CD4-positive, alpha-beta T cell treated with Interleukin-15 for 1 hour (primary cell): Measurements from ENCODE around the gene TBCE.
"Not testable (repeated sequence)": the region's sequence is repeated elsewhere in the genome, so short reads cannot be mapped to it uniquely, and the experiment has no call there.

Source experiments
- DNase-seq: peaks from one replicate; pipeline ENCODE4 v3.0.0-alpha.2; 2020

TBCE gene

GRCh38 chr1:235351898-235352297 is 15.3 kb upstream of the TBCE start:
- DNase-seq, result no peak

GRCh38 chr1:235357485-235358373 is 9.5 kb upstream of the TBCE start:
- DNase-seq, result no peak

- no peak for DNase-seq
Observed at GRCh38 chr1:235358899-235359298, 8.3 kb upstream of the TBCE start.

- not testable (repeated sequence) for DNase-seq
Observed at GRCh38 chr1:235364189-235364588, 3.0 kb upstream of the TBCE start.

GRCh38 chr1:235366286-235366685 is 941 bp upstream of the TBCE start:
- DNase-seq, result no peak

- DNase-seq, result no peak
Observed at GRCh38 chr1:235368428-235368827, 1.2 kb downstream of the TBCE start.

GRCh38 chr1:235369802-235370201 is 2.6 kb downstream of the TBCE start:
- DNase-seq, result no peak

- no peak for DNase-seq
Observed at GRCh38 chr1:235375919-235376605, 8.8 kb downstream of the TBCE start.

GRCh38 chr1:235378134-235378735 is 11.0 kb downstream of the TBCE start:
- DNase-seq, result not testable (repeated sequence)

- DNase-seq, result not testable (repeated sequence)
Observed at GRCh38 chr1:235381955-235382739, 14.9 kb downstream of the TBCE start.

- DNase-seq, result not testable (repeated sequence)
Observed at GRCh38 chr1:235385633-235386032, 18.4 kb downstream of the TBCE start.

GRCh38 chr1:235391874-235392273 is 24.6 kb downstream of the TBCE start:
- DNase-seq, result no peak

GRCh38 chr1:235397733-235398132 is 30.5 kb downstream of the TBCE start:
- DNase-seq, result no peak

GRCh38 chr1:235399661-235400060 is 32.4 kb downstream of the TBCE start:
- no peak for DNase-seq

GRCh38 chr1:235401251-235401650 is 34.0 kb downstream of the TBCE start:
- no peak for DNase-seq

GRCh38 chr1:235402457-235403200 is 35.4 kb downstream of the TBCE start:
- no peak for DNase-seq

GRCh38 chr1:235403593-235403992 is 36.4 kb downstream of the TBCE start:
- DNase-seq, result no peak

GRCh38 chr1:235404190-235404589 is 37.0 kb downstream of the TBCE start:
- no peak for DNase-seq

GRCh38 chr1:235407419-235407818 is 40.2 kb downstream of the TBCE start:
- DNase-seq, result no peak

GRCh38 chr1:235408503-235408960 is 41.3 kb downstream of the TBCE start:
- no peak for DNase-seq

GRCh38 chr1:235409042-235409820 is 42.0 kb downstream of the TBCE start:
- DNase-seq, result no peak
